ENCODE results near the gene MYT1.

- TF ChIP-seq CTCF (IDR thresholded peaks at IDR 0.05) (no peak), RAD21 (IDR thresholded peaks at IDR 0.05; ENCODE audit: low read length) (no peak), GABPA (IDR thresholded peaks at IDR 0.05; ENCODE audit: low read depth) (no peak), EZH2phosphoT487 (IDR thresholded peaks at IDR 0.05; ENCODE audit: borderline replicate concordance, low read depth) (no peak), REST (IDR thresholded peaks at IDR 0.05; ENCODE audit: low read depth, low read length) (no peak), USF2 (IDR thresholded peaks at IDR 0.05; ENCODE audit: borderline replicate concordance, low read depth, low read length) (no peak), MEF2A (IDR thresholded peaks at IDR 0.05; ENCODE audit: borderline replicate concordance, low read depth) (no peak), JUND (IDR thresholded peaks at IDR 0.05) (no peak), POLR2AphosphoS5 (IDR thresholded peaks at IDR 0.05; ENCODE audit: low read depth, low read length) (no peak), EP300 (IDR thresholded peaks at IDR 0.05; ENCODE audit: borderline replicate concordance in 1 of 2, low read depth in 1 of 2, low read length in 1 of 2) (no peak)
Observed at GRCh38 chr20:64196309-64196708, 32.1 kb downstream of the MYT1 start.
